ENCODE results near the gene CPXM1. TPM values are rescaled to one million over a fixed set of nuclear protein-coding genes. Genes with fewer than 3 reads are reported as not detected.
"Not testable (repeated sequence)": the region's sequence is repeated elsewhere in the genome, so short reads cannot be mapped to it uniquely, and the experiment has no call there.

Gene CPXM1
- total RNA-seq, 1 experiment from 2014 or later: 1.2 TPM

GRCh38 chr20:2794866-2795447, 5.5 kb downstream of the CPXM1 start:
- H3K27me3 ChIP-seq: peaks cover 2% of the 10 kb centered on the region; the same call in 1 of the 2 replicates
- no peaks in the 10 kb centered on the region for H3K36me3 ChIP-seq
- H3K4me3 ChIP-seq: no peak overlapping the region
- H3K9me3 ChIP-seq: no peaks in the 10 kb centered on the region
- DNase-seq: no peak

GRCh38 chr20:2794202-2794748, 6.2 kb downstream of the CPXM1 start:
- no peak for DNase-seq
- Histone ChIP-seq H3K4me3 (no peak overlapping the region), H3K9me3 (no peaks in the 10 kb centered on the region), H3K27me3 (peaks cover 2% of the 10 kb centered on the region; the same call in 1 of the 2 replicates), H3K36me3 (no peaks in the 10 kb centered on the region)

- no peak for DNase-seq
- Histone ChIP-seq H3K9me3 (no peaks in the 10 kb centered on the region), H3K27me3 (peaks cover 2% of the 10 kb centered on the region; the same call in 1 of the 2 replicates), H3K36me3 (no peaks in the 10 kb centered on the region), H3K4me3 (no peak overlapping the region)
These were observed 7.0 kb downstream of the CPXM1 start for GRCh38 chr20:2793471-2793870.

- peaks cover 13% of the 10 kb centered on the region for H3K27me3 ChIP-seq
- DNase-seq: no peak
- no peak overlapping the region for H3K4me3 ChIP-seq
- H3K36me3 ChIP-seq: no peaks in the 10 kb centered on the region
- H3K9me3 ChIP-seq: no peaks in the 10 kb centered on the region
These were observed 16.4 kb downstream of the CPXM1 start for GRCh38 chr20:2783908-2784566.

GRCh38 chr20:2780948-2781347, 19.5 kb downstream of the CPXM1 start:
- peaks cover 16% of the 10 kb centered on the region for H3K27me3 ChIP-seq
- DNase-seq: no peak
- no peak overlapping the region for H3K4me3 ChIP-seq
- no peaks in the 10 kb centered on the region for H3K9me3 ChIP-seq
- no peaks in the 10 kb centered on the region for H3K36me3 ChIP-seq

- H3K27me3 ChIP-seq: peaks cover 16% of the 10 kb centered on the region
- no peaks in the 10 kb centered on the region for H3K36me3 ChIP-seq
These were observed 21.7 kb downstream of the CPXM1 start for GRCh38 chr20:2778602-2779321.

GRCh38 chr20:2775139-2775538, 25.3 kb downstream of the CPXM1 start:
- H3K9me3 ChIP-seq: no peaks in the 10 kb centered on the region
- H3K36me3 ChIP-seq: no peaks in the 10 kb centered on the region
- no peak overlapping the region for H3K4me3 ChIP-seq
- DNase-seq: no peak
- peaks cover 2% of the 10 kb centered on the region for H3K27me3 ChIP-seq

More at GRCh38 chr20:2778602-2779321, 21.7 kb downstream of the CPXM1 start:
- no peak overlapping the region for H3K4me3 ChIP-seq
- no peak for DNase-seq
- H3K9me3 ChIP-seq: no peaks in the 10 kb centered on the region

GRCh38 chr20:2773812-2774211, 26.6 kb downstream of the CPXM1 start:
- H3K4me3 ChIP-seq: no peak overlapping the region
- no peak for DNase-seq
- H3K9me3 ChIP-seq: no peaks in the 10 kb centered on the region
- no peaks in the 10 kb centered on the region for H3K36me3 ChIP-seq
- H3K27me3 ChIP-seq: peaks cover 2% of the 10 kb centered on the region

- H3K4me3 ChIP-seq: no peak overlapping the region
- H3K36me3 ChIP-seq: no peaks in the 10 kb centered on the region
- peak; percentile 21 for DNase-seq
- H3K9me3 ChIP-seq: no peaks in the 10 kb centered on the region
- no peaks in the 10 kb centered on the region for H3K27me3 ChIP-seq
These were observed 28.8 kb downstream of the CPXM1 start for GRCh38 chr20:2771631-2772080.

- not testable (repeated sequence) for DNase-seq, H3K36me3 ChIP-seq, H3K27me3 ChIP-seq, H3K4me3 ChIP-seq, H3K9me3 ChIP-seq
These were observed 30.3 kb downstream of the CPXM1 start for GRCh38 chr20:2770091-2770490.

GRCh38 chr20:2768632-2769015, 31.8 kb downstream of the CPXM1 start:
- Histone ChIP-seq H3K4me3 (no peak overlapping the region), H3K27me3 (no peaks in the 10 kb centered on the region), H3K36me3 (no peaks in the 10 kb centered on the region), H3K9me3 (no peaks in the 10 kb centered on the region)
- peak; percentile 52 for DNase-seq

- no peak overlapping the region for H3K4me3 ChIP-seq
These were observed 32.4 kb downstream of the CPXM1 start for GRCh38 chr20:2767768-2768631.

GRCh38 chr20:2763186-2763585, 37.2 kb downstream of the CPXM1 start:
- DNase-seq: no peak
- Histone ChIP-seq H3K4me3 (no peak overlapping the region), H3K36me3 (no peaks in the 10 kb centered on the region), H3K9me3 (no peaks in the 10 kb centered on the region), H3K27me3 (no peaks in the 10 kb centered on the region)

More at GRCh38 chr20:2767768-2768631, 32.4 kb downstream of the CPXM1 start:
- Histone ChIP-seq H3K36me3 (no peaks in the 10 kb centered on the region), H3K9me3 (no peaks in the 10 kb centered on the region), H3K27me3 (no peaks in the 10 kb centered on the region)
- peak; percentile 87 for DNase-seq

- Histone ChIP-seq H3K36me3 (no peaks in the 10 kb centered on the region), H3K4me3 (no peak overlapping the region), H3K27me3 (no peaks in the 10 kb centered on the region), H3K9me3 (no peaks in the 10 kb centered on the region)
- no peak for DNase-seq
These were observed 37.8 kb downstream of the CPXM1 start for GRCh38 chr20:2762578-2763131.

GRCh38 chr20:2761885-2762284, 38.5 kb downstream of the CPXM1 start:
- H3K4me3 ChIP-seq: no peak overlapping the region
- H3K9me3 ChIP-seq: no peaks in the 10 kb centered on the region
- no peak for DNase-seq
- H3K27me3 ChIP-seq: no peaks in the 10 kb centered on the region
- no peaks in the 10 kb centered on the region for H3K36me3 ChIP-seq

- no peak for DNase-seq
- H3K27me3 ChIP-seq: no peaks in the 10 kb centered on the region
These were observed 39.5 kb downstream of the CPXM1 start for GRCh38 chr20:2760952-2761305.

More at GRCh38 chr20:2760952-2761305, 39.5 kb downstream of the CPXM1 start:
- Histone ChIP-seq H3K4me3 (no peak overlapping the region), H3K9me3 (no peaks in the 10 kb centered on the region), H3K36me3 (no peaks in the 10 kb centered on the region)
